Stimulated activated CD8-positive, alpha-beta memory T cell treated with anti-CD3 and anti-CD28 coated beads, Interleukin-12 subunit alpha, Interleukin-12 subunit beta, amount 100 ng/mL, for 24 hours (primary cell): ENCODE measurements around the gene RGS2.

ENCODE experiments used
- DNase-seq: peaks from one replicate; pipeline ENCODE4 v3.0.0-alpha.2; 2020; ENCODE audit errors: extremely low read depth

Gene RGS2

GRCh38 chr1:192830595-192831246 is 21.9 kb downstream of the RGS2 start:
- DNase-seq = no peak

DNA sequence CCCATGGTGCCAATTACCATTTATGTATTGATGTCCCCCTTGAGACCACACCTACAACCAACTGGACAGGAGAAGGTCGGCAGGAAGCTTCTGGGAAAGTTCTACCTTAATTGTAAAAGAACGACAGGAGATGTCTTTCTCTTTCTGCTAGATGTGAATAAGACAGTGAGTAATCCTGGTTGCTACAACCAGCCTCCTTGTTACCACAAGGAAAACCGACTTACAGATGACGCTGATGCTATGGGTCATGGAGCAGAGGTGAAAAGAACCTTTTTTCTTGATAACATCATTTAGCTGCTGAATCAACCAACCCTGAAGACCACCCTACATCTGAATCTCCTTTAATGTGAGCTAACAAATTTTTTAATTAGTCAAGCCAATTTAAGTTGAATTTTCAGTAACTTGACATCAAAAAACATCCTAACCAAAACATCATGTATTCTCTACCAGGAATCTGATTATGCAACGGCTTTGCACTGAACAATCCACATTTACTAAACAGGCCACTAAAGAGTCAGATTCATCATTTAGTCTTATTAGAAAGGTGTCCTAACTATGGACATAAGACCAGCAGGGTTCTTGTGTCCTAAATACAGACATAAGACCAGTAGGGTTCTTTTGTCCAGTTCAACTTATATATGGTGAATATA is 23.0 kb downstream of the RGS2 start:
- DNase-seq = no peak

GRCh38 chr1:192832492-192832891 is 23.7 kb downstream of the RGS2 start:
- no peak for DNase-seq

DNA sequence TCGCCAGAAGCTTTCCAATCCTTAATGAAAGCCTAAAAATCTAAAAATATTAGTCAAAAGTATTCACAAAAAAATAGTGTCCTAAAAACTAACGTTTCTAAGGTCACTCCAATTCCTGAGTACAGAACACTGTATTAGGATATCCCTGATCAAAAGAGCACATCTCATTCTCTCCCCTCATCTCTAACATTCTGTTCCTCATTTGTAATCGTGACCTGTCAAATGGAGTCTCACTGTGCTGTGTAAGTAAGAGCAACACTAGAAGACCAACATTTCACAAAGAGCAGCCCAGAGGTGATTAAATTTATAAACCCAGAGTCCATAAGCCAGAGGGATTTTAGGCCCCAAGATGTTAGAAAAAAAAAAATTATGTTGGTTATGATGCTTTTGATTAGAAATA is 26.3 kb downstream of the RGS2 start:
- no peak for DNase-seq

- no peak for DNase-seq
These were observed 30.6 kb downstream of the RGS2 start for GRCh38 chr1:192839162-192840066.

GRCh38 chr1:192844360-192844759 is 35.5 kb downstream of the RGS2 start:
- DNase-seq = no peak

- DNase-seq = no peak
These were observed 38.1 kb downstream of the RGS2 start for GRCh38 chr1:192846950-192847349.

- DNase-seq = no peak
These were observed 40.2 kb downstream of the RGS2 start for GRCh38 chr1:192849011-192849410.

GRCh38 chr1:192849442-192849841 is 40.6 kb downstream of the RGS2 start:
- no peak for DNase-seq

DNA sequence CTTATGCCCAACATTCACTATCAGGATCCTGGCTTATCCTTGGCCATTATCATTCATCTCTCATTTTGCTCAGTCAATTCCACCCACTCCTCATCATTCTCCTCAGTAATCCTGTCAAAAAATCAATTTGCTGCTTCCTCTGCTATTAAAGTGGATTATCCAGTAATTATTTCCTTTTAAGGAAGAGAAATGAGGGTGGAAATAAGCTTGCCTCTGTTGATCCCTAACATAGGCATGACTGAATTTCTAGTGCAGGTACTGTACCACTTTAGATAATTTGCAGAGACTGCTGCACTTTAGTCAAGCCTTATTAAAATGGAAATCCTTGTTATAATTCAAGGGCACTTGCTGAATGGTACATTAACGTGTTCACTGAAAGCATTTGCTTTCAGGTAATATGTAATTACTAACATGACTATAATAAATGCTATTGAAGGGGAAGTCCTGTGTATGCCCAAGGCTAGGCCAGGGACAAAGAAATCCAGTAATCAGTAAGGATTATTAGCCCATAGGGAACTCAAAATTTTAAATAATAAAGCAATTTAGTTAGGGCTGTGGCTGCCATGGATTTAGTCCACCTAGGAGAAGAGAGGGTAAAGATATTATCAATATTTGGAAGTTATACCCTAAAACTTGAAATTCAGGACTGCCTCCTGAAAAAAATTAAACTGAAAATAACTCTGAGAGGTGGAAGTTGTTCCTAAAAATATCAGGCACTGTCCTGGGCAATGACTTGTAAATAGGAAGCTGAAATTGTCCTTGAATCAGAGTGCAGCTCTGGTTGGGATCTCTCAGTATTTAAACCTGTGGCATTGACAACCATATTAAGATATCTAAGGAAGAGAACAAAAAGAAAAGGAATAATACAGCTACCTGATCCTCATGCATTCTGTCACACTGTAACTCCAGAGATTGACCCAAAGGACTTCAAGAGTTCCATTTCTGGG is 43.4 kb downstream of the RGS2 start:
- DNase-seq = no peak

DNA sequence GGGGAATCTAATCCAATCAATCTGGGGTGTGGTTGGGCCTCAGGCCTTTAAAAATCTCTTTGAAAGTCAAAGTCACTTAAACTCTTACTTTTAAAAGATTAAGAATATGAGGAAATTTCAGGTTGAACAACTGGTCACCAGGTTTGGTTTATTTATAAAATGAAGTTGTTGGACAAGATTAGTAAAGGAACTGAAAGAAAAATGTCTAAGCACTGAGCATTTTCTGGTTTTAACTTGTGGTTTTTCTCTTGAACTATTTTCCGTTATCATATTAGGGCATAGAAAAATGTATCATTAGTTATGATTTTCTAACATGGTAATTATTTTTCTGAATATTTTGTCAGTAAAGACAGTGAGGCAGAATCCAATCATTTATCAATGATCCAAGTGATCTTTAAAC is 49.6 kb downstream of the RGS2 start:
- DNase-seq = no peak

GRCh38 chr1:192859808-192860207 is 51.0 kb downstream of the RGS2 start:
- DNase-seq = no peak

DNA sequence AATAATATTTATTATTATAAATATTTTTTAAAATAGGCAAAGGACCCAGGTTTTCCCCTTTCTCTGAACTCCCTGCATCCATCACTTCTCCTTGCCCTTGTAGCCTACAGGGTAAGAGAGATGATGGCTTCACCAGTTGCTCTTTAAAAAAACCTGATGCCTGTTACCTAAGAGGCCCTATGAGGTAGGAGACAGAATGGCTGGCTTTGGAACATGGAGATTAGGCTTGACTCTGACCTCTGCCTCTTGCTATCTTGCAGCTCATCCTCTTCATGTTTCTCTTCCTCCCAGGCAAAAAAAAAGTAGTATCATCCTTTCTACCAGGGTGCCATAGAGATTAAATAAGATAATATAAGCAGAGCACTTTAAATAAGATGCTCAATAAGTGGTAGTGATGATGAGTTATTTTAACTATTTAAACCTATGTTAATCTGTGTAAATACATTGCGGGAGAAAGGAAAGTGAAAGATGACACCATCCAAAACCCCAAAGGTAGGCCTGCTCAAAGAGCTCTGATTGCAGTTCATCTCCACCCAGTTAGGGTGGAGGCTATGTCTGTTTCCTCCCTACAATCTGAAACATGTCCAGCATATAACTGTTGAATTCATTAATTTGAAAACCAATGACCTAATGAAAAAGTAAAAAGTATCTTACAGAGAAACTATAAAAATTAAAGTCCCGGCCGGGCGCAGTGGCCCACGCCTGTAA is 51.8 kb downstream of the RGS2 start:
- DNase-seq = no peak

DNA sequence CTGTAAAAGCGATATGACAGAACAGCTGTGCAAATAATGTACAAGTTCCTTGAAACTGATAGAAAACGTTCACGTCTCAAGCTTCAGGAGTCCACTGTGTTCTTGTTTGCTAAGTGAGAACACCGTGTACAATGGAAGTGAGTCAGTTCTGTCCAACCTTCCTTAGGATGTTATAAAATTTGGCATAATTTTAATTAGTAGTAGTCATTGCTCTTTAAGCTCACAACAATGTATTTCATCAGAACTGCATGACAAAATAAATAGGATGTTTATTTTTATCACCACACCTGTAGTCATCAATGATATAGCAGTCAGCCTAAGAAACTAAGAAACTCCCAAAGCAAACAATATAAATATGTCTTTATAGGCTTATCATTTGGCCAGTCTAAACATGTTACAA is 53.0 kb downstream of the RGS2 start:
- DNase-seq = no peak
